Right lung (tissue), 5 donors: ENCODE measurements around the gene ACAD11. TPM values are rescaled to one million over a fixed set of nuclear protein-coding genes. Genes with fewer than 3 reads are reported as not detected.
"Not testable (repeated sequence)": the region's sequence is repeated elsewhere in the genome, so short reads cannot be mapped to it uniquely, and the experiment has no call there.

Source experiments
- DNase-seq, 2 donors: peaks; one replicate each; pipeline ENCODE4 v3.0.0-alpha.2; 2013
- polyA plus RNA-seq, 5 donors: library from polyadenylated mRNA; unstranded; fragments of 120-200 nt; gene quantifications; one replicate each; pipeline versions ENCODE4 v1.2.1 to v1.2.3, GENCODE V29; 2013; ENCODE audit warnings: inconsistent platforms in 1 of 5, low replicate concordance in 1 of 5; ENCODE audit not compliant: insufficient read length in 5 of 5, insufficient read depth in 1 of 5

Gene ACAD11
- polyA plus RNA-seq, 5 donors: 23.6 to 46.7 (median 32.1) TPM

- no peak for DNase-seq
Measured at GRCh38 chr3:132605374-132605792, 54.2 kb downstream of the ACAD11 start.

- not testable (repeated sequence) for DNase-seq
Measured at GRCh38 chr3:132600614-132601013, 59.0 kb downstream of the ACAD11 start.

GRCh38 chr3:132598181-132598580 lies 61.4 kb downstream of the ACAD11 start:
- DNase-seq: no peak

- no peak for DNase-seq
Measured at GRCh38 chr3:132597660-132598059, 61.9 kb downstream of the ACAD11 start.

GRCh38 chr3:132596816-132597433 lies 62.7 kb downstream of the ACAD11 start, which contains the start of gene ACKR4:
TSS of gene ACKR4 (plus strand) at chr3:132597270. CDS start at chr3:132600398, 3,128 bp downstream.
- no peak for DNase-seq

GRCh38 chr3:132596326-132596725 lies 63.3 kb downstream of the ACAD11 start:
- DNase-seq: no peak

DNA sequence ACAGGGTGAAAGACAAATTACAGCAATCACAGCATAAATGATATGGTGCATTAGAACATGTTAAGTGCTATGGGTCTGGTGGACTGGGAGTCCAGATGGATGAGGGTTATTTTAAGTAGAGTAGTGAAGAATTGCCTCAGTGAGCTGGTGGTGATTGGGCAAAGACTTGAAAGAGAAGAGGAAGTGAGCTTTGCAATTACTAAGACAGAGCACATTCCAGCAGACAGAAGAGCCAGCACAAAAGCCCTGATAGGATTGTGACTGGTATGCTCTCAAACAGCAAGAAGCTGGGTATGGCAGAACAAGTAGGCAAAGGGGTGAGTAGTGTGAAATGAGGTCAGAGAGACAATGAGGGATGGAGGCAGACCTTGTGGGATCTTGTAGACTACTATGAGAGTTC lies 64.6 kb downstream of the ACAD11 start:
- DNase-seq: no peak

- no peak for DNase-seq
Measured at GRCh38 chr3:132594498-132594897, 65.1 kb downstream of the ACAD11 start.

DNA sequence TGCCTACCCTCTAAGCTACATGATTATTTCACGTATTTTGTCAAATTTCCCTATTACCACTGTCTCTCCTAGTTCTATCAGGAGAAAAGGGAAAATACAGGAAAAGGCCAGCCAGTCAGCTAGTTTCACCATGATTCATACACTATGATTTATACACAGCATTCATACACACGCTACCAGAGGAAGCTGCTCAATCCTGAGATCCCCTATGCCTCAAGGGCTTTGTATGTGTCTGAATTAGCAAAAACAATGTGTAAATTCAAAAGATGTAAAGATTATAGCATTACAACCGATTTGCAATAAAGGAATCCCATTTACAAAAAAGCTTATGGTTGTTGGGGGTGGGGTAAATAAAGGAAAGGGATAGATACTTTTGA lies 65.7 kb downstream of the ACAD11 start:
- DNase-seq: no peak

- no peak for DNase-seq
Measured at GRCh38 chr3:132593241-132593946, 66.2 kb downstream of the ACAD11 start.

- DNase-seq: no peak
Measured at GRCh38 chr3:132592216-132592615, 67.4 kb downstream of the ACAD11 start.

GRCh38 chr3:132587401-132587800 lies 72.2 kb downstream of the ACAD11 start:
- no peak for DNase-seq

- DNase-seq: no peak
Measured at GRCh38 chr3:132573797-132574211, 85.8 kb downstream of the ACAD11 start.

DNA sequence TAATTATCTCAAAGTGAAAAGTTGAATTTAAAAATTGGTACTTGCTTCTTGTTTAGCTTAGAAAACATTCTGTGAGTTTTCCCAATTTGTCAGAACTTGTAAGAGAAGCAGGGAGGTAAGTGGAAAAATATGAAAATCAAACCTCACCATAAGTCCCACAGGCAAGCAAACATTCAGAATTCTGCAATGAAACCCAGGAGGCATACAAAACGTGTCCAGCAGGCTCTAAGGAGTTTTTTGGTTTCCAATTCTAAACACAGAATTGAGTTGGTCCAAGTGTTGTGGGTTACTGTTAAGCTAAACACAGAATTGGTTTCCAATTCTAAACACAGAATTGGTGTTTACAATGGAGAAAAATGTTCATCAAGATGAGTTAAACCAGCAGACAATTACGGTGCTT lies 89.6 kb downstream of the ACAD11 start:
- DNase-seq: no peak

DNA sequence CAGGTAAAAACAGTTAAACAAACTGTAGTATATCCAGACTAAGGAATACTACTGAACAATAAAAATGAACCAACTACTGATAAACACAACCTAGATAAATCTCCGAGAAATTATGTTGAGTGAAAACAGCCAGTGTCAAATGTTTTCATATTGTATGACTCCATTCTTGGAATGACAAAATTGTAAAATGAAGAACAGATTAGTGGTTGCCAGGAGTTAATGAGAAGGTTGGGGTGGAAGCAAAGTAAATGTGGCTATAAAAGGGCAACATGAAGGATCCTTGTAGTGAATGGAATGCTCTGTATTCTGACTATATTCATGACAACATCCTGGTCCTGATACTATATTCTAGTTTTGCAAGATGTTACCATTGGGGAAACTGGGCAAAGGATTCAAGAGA lies 90.0 kb downstream of the ACAD11 start:
- DNase-seq: no peak

DNA sequence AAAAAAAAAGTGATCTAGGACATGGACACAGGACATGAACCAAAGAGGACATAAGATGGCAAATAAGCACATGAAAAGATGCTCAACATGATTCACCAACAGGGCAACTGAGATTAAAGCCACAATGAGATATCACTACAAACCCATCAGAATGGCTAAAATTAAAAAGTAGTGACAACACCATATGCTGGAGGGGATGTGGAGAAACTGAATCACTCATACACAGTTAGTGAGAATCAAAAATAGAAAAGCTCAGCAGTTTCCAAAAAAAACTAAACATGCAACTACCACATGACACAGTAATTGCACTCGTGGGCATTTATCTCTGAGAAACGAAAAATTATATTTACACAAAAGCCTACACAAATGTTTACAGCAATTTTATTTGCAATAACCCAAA lies 90.5 kb downstream of the ACAD11 start:
- no peak for DNase-seq

- DNase-seq: no peak
Measured at GRCh38 chr3:132568422-132568821, 91.2 kb downstream of the ACAD11 start.

GRCh38 chr3:132564070-132564465 lies 95.5 kb downstream of the ACAD11 start:
- DNase-seq: no peak

GRCh38 chr3:132563420-132564069 lies 96.1 kb downstream of the ACAD11 start:
- no peak for DNase-seq

GRCh38 chr3:132561003-132561402 lies 98.6 kb downstream of the ACAD11 start:
- DNase-seq: no peak

- DNase-seq: no peak
Measured at GRCh38 chr3:132556508-132557159, 103.0 kb downstream of the ACAD11 start.

DNA sequence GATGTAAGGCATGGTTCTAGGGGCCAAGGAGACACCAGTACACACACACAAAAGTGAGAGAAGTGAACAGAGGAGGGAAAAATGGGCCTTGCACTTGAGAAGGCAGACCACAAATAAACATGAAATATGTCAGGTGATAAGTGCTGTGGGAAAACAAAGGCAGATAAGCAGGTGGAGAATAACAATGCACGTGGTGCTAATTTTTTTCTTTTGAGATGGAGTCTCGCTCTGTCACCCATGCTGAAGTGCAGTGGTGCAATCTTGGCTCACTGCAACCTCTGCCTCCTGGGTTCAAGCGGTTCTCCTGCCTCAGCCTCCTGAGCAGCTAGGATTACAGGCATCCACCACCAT lies 103.6 kb downstream of the ACAD11 start:
- DNase-seq: not testable (repeated sequence)
